HG02571 (cell line): ENCODE results near the gene ARHGAP18.

Experiments
- ATAC-seq: cut with Tn5 transposase; IDR thresholded peaks from one replicate; pipeline ENCODE4 v1.9.1; 2021; ENCODE audit warnings: mild to moderate bottlenecking, moderate library complexity; ENCODE audit not compliant: unreplicated experiment

Gene ARHGAP18

DNA sequence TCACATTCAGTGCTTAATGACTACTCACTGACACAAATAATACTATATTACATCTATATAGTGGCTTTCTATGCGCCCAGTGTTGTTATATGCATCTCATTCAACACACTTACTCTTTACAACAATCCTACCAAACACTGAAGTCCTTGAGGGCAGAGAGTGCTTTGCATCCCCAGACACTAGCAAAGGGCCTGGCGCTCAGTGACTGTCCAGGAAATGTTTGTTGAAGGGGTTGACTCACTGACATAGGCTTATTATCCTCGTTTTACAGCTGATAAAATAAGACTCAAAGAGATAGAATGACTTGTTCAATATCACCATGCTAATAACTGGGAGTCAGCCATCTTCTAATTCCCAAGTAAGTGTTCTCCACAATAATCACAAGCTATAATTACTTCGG, 163.3 kb downstream of the ARHGAP18 start:
- no peak for ATAC-seq

DNA sequence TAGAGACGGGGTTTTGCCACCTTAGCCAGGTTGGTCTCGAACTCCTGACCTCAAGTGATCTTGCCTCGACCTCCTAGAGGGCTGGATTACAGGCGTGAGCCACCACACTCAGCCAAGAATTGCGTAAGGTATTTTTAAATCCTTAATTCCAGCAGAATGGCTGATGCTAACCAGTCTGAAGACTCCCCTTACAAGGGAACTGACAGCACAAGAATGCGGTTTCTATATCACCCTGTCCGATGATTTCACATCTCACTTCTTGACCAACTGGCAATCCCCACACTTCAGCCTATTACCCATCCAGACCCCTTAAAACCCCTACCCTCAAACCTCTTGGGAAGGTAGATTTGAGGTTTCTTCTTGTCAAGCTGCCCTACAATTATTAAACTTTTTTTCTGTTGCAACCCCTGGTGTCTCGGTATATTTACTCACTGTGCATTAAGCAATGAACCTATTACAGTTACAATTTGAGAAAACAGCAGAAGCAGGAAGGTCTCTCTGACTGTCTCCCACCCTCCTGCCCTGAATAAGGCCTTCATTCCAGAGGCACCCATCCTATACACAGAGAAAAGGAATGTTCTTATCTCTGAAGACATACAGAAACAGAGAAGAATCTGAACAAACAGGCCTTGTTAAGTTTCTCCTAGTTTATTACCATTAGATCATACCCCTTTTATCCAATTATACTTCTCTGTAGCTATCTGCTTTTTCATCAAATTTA, 164.9 kb downstream of the ARHGAP18 start:
- no peak for ATAC-seq

DNA sequence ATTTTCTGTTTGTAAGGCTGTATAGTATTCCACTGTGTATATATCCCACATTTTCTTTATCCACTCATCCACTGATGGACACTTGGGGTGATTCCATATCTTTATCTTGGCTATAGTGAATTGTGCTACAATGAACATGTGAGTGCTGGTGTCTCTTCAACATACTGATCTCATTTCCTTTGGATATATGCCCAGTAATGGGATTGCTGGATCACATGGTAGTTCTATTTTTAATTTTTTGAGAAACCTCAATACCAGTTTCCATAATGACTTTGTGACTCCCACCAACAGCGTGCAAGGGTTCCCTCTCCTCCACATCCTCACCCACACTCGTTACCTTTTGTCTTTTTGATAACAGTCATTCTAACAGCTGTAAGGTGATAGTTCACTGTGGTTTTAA, 166.0 kb downstream of the ARHGAP18 start:
- ATAC-seq, result no peak

DNA sequence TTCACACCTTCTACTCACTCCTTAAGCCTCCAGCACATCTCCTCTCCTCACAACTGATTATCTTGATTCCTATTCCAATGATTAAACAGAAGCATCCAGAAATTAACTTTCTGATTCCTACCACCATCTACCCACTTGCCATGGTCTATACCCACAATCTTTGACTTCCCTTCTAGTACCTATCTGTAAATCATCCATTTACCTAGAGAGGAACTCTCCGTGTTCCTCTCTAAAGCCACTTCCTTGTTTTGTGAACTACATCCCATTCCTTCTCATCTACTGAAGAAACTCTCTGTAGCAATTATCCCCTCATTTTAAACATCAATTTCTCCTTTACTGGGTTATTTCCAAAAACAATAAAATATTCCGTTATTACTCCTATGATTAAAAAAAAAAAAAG, 167.3 kb downstream of the ARHGAP18 start:
- no peak for ATAC-seq

DNA sequence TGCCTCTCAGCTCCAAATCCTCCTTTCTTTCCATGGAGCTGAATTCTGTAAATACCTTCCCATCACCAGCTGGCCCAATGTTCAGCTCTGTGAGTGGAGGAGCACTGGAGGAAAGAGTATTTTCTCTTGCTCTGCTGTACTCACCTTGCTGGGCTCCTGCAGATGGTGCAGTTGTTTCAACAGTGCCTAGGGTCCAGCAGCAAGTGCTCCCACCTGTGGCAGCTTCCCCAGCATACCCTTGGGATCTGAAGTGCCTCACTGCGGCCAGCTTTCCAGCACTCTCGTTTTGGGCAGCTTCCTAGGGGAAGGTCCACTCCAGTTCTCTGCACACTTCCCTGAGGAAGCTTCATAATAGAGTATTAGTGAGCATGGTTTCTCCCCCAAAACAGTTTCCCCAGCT, 170.9 kb downstream of the ARHGAP18 start:
- ATAC-seq, result no peak

DNA sequence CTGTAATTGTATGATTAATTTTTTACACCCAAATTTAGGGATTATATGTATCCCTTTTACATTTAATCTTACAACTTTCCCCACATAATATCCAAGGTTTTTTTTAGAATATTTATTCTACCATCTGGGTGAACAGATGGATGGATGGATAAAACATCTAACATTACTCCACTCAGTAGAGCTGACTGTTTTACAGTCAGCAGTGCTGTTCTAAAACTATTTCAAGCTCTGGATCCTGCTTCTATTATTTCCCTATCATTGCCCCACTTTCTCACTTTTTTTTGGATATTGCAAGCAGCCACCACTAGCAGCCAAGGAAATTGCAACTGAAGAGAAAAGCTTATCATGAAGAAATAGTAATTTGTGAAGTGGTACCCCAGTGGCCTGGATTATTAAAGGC, 173.7 kb downstream of the ARHGAP18 start:
- no peak for ATAC-seq

DNA sequence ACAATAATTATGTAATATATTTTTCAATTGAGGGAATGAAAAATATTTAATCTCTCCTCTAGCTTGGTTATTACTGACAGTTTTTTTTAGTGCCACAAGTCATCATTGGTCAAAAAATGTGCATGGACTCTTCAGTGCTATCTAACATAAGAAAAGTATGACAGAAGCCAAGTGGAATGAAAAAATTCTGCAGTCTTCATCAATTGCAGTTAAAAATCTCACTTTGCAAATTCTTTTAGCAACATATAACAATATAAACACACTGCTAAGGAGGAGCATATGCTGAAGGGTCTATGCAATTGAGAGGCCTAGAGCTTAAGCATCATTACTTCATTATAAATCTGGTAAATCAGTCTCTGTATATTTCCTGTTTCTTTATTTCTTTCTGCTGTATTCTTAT, 175.1 kb downstream of the ARHGAP18 start:
- no peak for ATAC-seq
